HG03196 (cell line): ENCODE data around the gene NUCB2.

Experiments used
- ATAC-seq: cut with Tn5 transposase; IDR thresholded peaks from one replicate; pipeline ENCODE4 v1.9.1; 2021; ENCODE audit not compliant: unreplicated experiment

The NUCB2 gene

DNA sequence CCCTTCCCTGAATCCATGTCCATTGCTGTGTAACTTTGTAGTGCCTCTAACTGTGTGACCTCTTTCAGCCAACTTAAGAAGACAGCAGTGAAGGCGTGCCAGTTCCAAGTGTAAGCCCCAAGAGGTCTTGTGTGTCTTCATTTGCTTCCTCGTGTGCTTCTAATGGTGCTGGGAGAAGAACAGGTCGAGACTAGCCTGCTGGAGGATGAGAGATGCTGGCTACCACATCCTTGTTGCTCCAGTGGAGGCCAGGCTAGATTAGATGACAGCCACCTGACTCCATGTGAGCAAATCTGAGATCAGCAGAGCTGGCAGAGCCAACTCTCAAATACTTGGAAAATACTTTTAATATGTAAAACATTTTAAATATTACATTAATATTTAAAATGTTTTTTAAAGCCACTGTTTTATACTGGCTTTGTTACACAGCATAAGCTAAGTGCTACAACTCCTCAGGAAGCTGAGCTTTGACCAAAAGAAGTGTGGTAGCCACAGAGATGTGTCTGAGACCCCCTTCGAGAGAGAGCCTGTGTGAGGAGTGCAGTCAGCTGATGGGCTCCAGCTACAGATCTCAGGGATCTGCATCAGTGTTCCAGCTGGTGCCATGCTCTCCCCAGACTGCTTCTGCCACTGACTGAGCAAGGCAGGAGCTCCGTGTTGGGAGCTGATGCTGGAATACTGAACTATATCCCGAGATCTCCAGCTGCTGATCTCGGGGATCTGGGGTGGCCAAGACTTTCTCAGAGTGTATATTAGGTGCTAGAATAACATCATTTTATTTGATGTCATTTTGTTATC lies 103.0 kb downstream of the NUCB2 start:
- no peak for ATAC-seq

DNA sequence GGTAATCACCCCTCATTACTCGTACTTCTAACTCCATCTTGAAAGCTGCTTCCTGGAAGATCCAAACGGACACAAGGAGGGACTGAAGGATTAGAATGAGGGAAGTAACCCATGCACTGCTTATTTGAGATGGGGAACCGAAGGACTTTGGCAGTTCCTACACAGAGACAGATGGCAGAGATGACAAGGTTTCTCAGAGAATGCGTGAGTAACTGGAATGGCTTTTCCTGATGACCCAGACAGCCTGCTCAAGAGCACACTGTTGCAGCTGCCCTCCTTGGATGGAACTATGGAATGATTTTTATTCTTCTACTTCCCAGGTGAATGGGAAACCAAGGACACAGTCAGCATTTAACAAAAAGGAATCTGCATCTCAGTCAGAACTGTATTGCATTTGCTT lies 104.6 kb downstream of the NUCB2 start:
- no peak for ATAC-seq
